Hepatocyte (in vitro differentiated cells): Measurements from ENCODE around the gene INTS11. TPM values are rescaled to one million over a fixed set of nuclear protein-coding genes. Genes with fewer than 3 reads are reported as not detected.
A peak's percentile ranks its signal among the peaks of the same experiment; 100 is the strongest.

Source experiments
- DNase-seq: peaks from one replicate; pipeline ENCODE4 v3.0.0-alpha.2; 2016; ENCODE audit warnings: low spot score
- H2AFZ ChIP-seq: fragments of 200-600 bp; sonication (generic); 2 replicates; pipeline ENCODE4 v1.6.0; 2016; ENCODE audit warnings: antibody characterized with exemption, mild to moderate bottlenecking
- H3K27ac ChIP-seq: fragments of 200-600 bp; sonication (generic); 2 replicates; pipeline ENCODE4 v1.5.1; 2016; ENCODE audit warnings: mild to moderate bottlenecking
- H3K27me3 ChIP-seq: fragments of 200-600 bp; sonication (generic); 2 replicates; pipeline ENCODE4 v1.6.1; 2016
- H3K36me3 ChIP-seq: fragments of 200-600 bp; sonication (generic); replicated peaks from 2 replicates; pipeline ENCODE4 v1.5.1; 2016; ENCODE audit warnings: low read depth; ENCODE audit not compliant: insufficient read depth
- H3K4me1 ChIP-seq: fragments of 200-600 bp; sonication (generic); 2 replicates; pipeline ENCODE4 v1.5.1; 2016; ENCODE audit warnings: mild to moderate bottlenecking, moderate library complexity; ENCODE audit not compliant: insufficient read depth
- H3K4me2 ChIP-seq: fragments of 200-600 bp; sonication (generic); 2 replicates; pipeline ENCODE4 v1.6.0; 2016
- H3K4me3 ChIP-seq: fragments of 200-600 bp; sonication (generic); 2 replicates; pipeline ENCODE4 v1.5.1; 2016; ENCODE audit warnings: mild to moderate bottlenecking
- H3K79me2 ChIP-seq: fragments of 200-600 bp; sonication (generic); 2 replicates; pipeline ENCODE4 v1.6.0; 2017; ENCODE audit warnings: mild to moderate bottlenecking
- H3K9me2 ChIP-seq: fragments of 200-600 bp; sonication (generic); replicated peaks from 2 replicates; pipeline ENCODE4 v1.6.0; 2017; ENCODE audit warnings: mild to moderate bottlenecking; ENCODE audit not compliant: insufficient read depth
- H3K9me3 ChIP-seq: fragments of 200-600 bp; sonication (generic); 2 replicates; pipeline ENCODE4 v1.5.1; 2016; ENCODE audit warnings: low read depth, mild to moderate bottlenecking
- H4K20me1 ChIP-seq: fragments of 200-600 bp; sonication (generic); 2 replicates; pipeline ENCODE4 v1.6.0; 2016; ENCODE audit warnings: mild to moderate bottlenecking; ENCODE audit not compliant: insufficient read depth, poor library complexity, severe bottlenecking
- CTCF ChIP-seq: fragments of 200-600 bp; sonication (generic); IDR thresholded peaks from 2 replicates; pipeline ENCODE4 v1.5.1; 2016; ENCODE audit warnings: antibody characterized with exemption, mild to moderate bottlenecking; ENCODE audit not compliant: poor library complexity
- EZH2 ChIP-seq: fragments of 200-600 bp; sonication (generic); IDR thresholded peaks from 2 replicates; pipeline ENCODE4 v1.6.1; 2016; ENCODE audit warnings: antibody characterized with exemption, mild to moderate bottlenecking, borderline replicate concordance
- EZH2phosphoT487 ChIP-seq: fragments of 200-600 bp; sonication (generic); IDR thresholded peaks from one replicate; pipeline ENCODE4 v1.6.1; 2018; ENCODE audit warnings: antibody characterized with exemption, mild to moderate bottlenecking, low read depth, moderate library complexity; ENCODE audit not compliant: unreplicated experiment, severe bottlenecking
- WGBS: methylation state at CpG from one replicate; pipeline ENCODE4 v1.1.6; 2016; ENCODE audit warnings: low lambda C conversion rate; ENCODE audit errors: missing lambda C conversion rate; 5-methylcytosine and 5-hydroxymethylcytosine counted together
- polyA plus RNA-seq: library from polyadenylated mRNA; unstranded; fragments of >200 nt; fragmentation: Nextera tagmentation; extraction: Ambion mirVana; gene quantifications from 2 replicates; pipeline ENCODE4 v1.2.1, GENCODE V29; 2016
- total RNA-seq: library from RNA; depleted of rRNA; stranded (reverse); fragments of >200 nt; gene quantifications from 2 replicates; pipeline ENCODE4 v1.2.3, GENCODE V29; 2014

INTS11 gene
- total and polyA plus RNA-seq, 2 experiments from 2014 or later, result 80.4 to 80.6 TPM

- H3K27ac ChIP-seq, result peak overlapping the region; percentile 46
Observed at GRCh38 chr1:1347026-1347595, 22.7 kb upstream of the INTS11 start.

GRCh38 chr1:1346501-1346890, 22.0 kb upstream of the INTS11 start:
- Histone ChIP-seq H3K9me3 (no peaks in the 10 kb centered on the region), H3K4me2 (peak overlapping the region; percentile 99), H3K27me3 (no peaks in the 10 kb centered on the region), H3K79me2 (peaks cover 63% of the 10 kb centered on the region), H3K4me3 (no peak overlapping the region), H3K36me3 (no peaks in the 10 kb centered on the region), H4K20me1 (peaks cover 42% of the 10 kb centered on the region), H3K27ac (no peak overlapping the region), H2AFZ (no peak overlapping the region), H3K4me1 (peaks cover 39% of the 10 kb centered on the region), H3K9me2 (no peaks in the 10 kb centered on the region)
- TF ChIP-seq EZH2phosphoT487, result no peak
- TF ChIP-seq CTCF, result no peak
- no peak for TF ChIP-seq EZH2
- no peak for DNase-seq
- WGBS, result 95% methylated on average over 10 of the region's 10 CpGs

More at GRCh38 chr1:1347026-1347595, 22.7 kb upstream of the INTS11 start:
- Histone ChIP-seq H3K9me2 (no peaks in the 10 kb centered on the region), H3K27me3 (no peaks in the 10 kb centered on the region), H4K20me1 (peaks cover 42% of the 10 kb centered on the region), H3K36me3 (no peaks in the 10 kb centered on the region), H3K79me2 (peaks cover 63% of the 10 kb centered on the region), H2AFZ (no peak overlapping the region), H3K4me1 (peaks cover 39% of the 10 kb centered on the region), H3K9me3 (no peaks in the 10 kb centered on the region), H3K4me2 (peak overlapping the region; percentile 99), H3K4me3 (no peak overlapping the region)
- WGBS, result 92% methylated on average over 10 of the region's 10 CpGs
- no peak for DNase-seq
- no peak for TF ChIP-seq EZH2phosphoT487
- TF ChIP-seq CTCF, result no peak
- no peak for TF ChIP-seq EZH2

GRCh38 chr1:1345860-1346500, 21.5 kb upstream of the INTS11 start:
- no peak overlapping the region for H3K4me3 ChIP-seq
- no peaks in the 10 kb centered on the region for H3K27me3 ChIP-seq
- H3K27ac ChIP-seq, result no peak overlapping the region
- peaks cover 63% of the 10 kb centered on the region for H3K79me2 ChIP-seq
- peaks cover 42% of the 10 kb centered on the region for H4K20me1 ChIP-seq
- 94% methylated on average over 12 of the region's 12 CpGs for WGBS
- TF ChIP-seq EZH2phosphoT487, result no peak
- H3K9me3 ChIP-seq, result no peaks in the 10 kb centered on the region
- peak overlapping the region; percentile 57 for H3K4me2 ChIP-seq
- no peaks in the 10 kb centered on the region for H3K9me2 ChIP-seq
- no peak overlapping the region for H2AFZ ChIP-seq
- H3K4me1 ChIP-seq, result peaks cover 39% of the 10 kb centered on the region
- H3K36me3 ChIP-seq, result no peaks in the 10 kb centered on the region
- DNase-seq, result no peak

GRCh38 chr1:1345384-1345783, 20.9 kb upstream of the INTS11 start:
- no peak for TF ChIP-seq EZH2phosphoT487
- no peak for TF ChIP-seq EZH2
- no peak for TF ChIP-seq CTCF
- no peak overlapping the region for H3K4me3 ChIP-seq
- H3K27me3 ChIP-seq, result no peaks in the 10 kb centered on the region
- H2AFZ ChIP-seq, result no peak overlapping the region
- H3K36me3 ChIP-seq, result no peaks in the 10 kb centered on the region
- peaks cover 42% of the 10 kb centered on the region for H4K20me1 ChIP-seq
- peak overlapping the region; percentile 57 for H3K4me2 ChIP-seq
- H3K9me2 ChIP-seq, result no peaks in the 10 kb centered on the region
- peak overlapping the region; percentile 27 for H3K27ac ChIP-seq
- peaks cover 39% of the 10 kb centered on the region for H3K4me1 ChIP-seq
- H3K9me3 ChIP-seq, result no peaks in the 10 kb centered on the region
- 84% methylated on average over 10 of the region's 16 CpGs for WGBS
- DNase-seq, result no peak
- H3K79me2 ChIP-seq, result peaks cover 63% of the 10 kb centered on the region
